ENCODE data around the gene PXMP2. TPM values are rescaled to one million over a fixed set of nuclear protein-coding genes. Genes with fewer than 3 reads are reported as not detected.

Gene PXMP2
- total RNA-seq, 1 donor from 2014 or later = 21.2 TPM

- DNase-seq = no peak
Observed at GRCh38 chr12:132695431-132695830, 8.0 kb downstream of the PXMP2 start.

DNA sequence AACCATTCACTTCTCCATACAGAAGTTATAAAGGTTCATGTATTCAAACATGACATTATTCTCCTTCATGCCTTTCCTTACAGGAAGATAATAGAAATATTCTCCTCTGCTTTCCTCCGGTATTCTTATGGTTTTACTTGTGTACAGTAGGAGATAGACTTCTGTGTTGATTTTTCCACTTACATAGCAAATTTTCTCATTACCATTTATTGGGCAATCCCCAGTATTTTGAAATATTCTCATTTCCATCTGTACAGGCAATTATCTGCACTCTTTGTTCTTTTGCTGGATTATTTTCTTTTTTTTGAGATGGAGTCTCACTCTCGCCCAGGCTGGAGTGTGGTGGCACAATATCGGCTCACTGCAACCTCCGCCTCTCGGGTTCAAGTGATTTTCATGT lies 11.0 kb downstream of the PXMP2 start:
- Histone ChIP-seq H3K4me1 (no peaks in the 10 kb centered on the region), H3K27ac (no peak overlapping the region), H3K4me3 (no peak overlapping the region), H3K27me3 (no peaks in the 10 kb centered on the region), H3K36me3 (peaks cover 9% of the 10 kb centered on the region), H3K9me3 (no peaks in the 10 kb centered on the region)
- DNase-seq (no peak), ATAC-seq (no peak)
- intact Hi-C loops (cut with DNase I) = no loop called here
- no peak for TF ChIP-seq CTCF (IDR thresholded peaks at IDR 0.05)

More at GRCh38 chr12:132695431-132695830, 8.0 kb downstream of the PXMP2 start:
- H3K27me3 ChIP-seq = no peaks in the 10 kb centered on the region
- ATAC-seq = no peak
- no peaks in the 10 kb centered on the region for H3K4me1 ChIP-seq
- H3K36me3 ChIP-seq = peaks cover 9% of the 10 kb centered on the region
- H3K4me3 ChIP-seq = no peak overlapping the region
- TF ChIP-seq CTCF (IDR thresholded peaks at IDR 0.05) = no peak
- H3K27ac ChIP-seq = no peak overlapping the region
- intact Hi-C loops (cut with DNase I) = no loop called here
- H3K9me3 ChIP-seq = no peaks in the 10 kb centered on the region

- Histone ChIP-seq H3K36me3 (peaks cover 9% of the 10 kb centered on the region), H3K4me3 (no peak overlapping the region), H3K4me1 (no peaks in the 10 kb centered on the region), H3K27me3 (no peaks in the 10 kb centered on the region), H3K9me3 (no peaks in the 10 kb centered on the region), H3K27ac (no peak overlapping the region)
- ATAC-seq = no peak
- TF ChIP-seq CTCF (IDR thresholded peaks at IDR 0.05) = no peak
- no peak for DNase-seq
- intact Hi-C loops (cut with DNase I) = no loop called here
Observed at GRCh38 chr12:132700212-132700822, 12.9 kb downstream of the PXMP2 start.

- Histone ChIP-seq H3K36me3 (no peaks in the 10 kb centered on the region), H3K9me3 (no peaks in the 10 kb centered on the region), H3K4me3 (no peak overlapping the region), H3K4me1 (no peaks in the 10 kb centered on the region), H3K27me3 (no peaks in the 10 kb centered on the region), H3K27ac (no peak overlapping the region)
- DNase-seq (no peak), ATAC-seq (peak; percentile 32)
- intact Hi-C loops (cut with DNase I) = no loop called here
- TF ChIP-seq CTCF (IDR thresholded peaks at IDR 0.05) = no peak
Observed at GRCh38 chr12:132702640-132703039, 15.3 kb downstream of the PXMP2 start.

GRCh38 chr12:132703641-132704040 lies 16.3 kb downstream of the PXMP2 start:
- no peak for TF ChIP-seq CTCF (IDR thresholded peaks at IDR 0.05)
- H3K36me3 ChIP-seq = no peaks in the 10 kb centered on the region
- H3K4me3 ChIP-seq = no peak overlapping the region
- no peak for DNase-seq
- ATAC-seq = peak; percentile 7
- intact Hi-C loops (cut with DNase I) = no loop called here
- no peaks in the 10 kb centered on the region for H3K27me3 ChIP-seq
- no peaks in the 10 kb centered on the region for H3K9me3 ChIP-seq
- H3K27ac ChIP-seq = no peak overlapping the region
- H3K4me1 ChIP-seq = no peaks in the 10 kb centered on the region

DNA sequence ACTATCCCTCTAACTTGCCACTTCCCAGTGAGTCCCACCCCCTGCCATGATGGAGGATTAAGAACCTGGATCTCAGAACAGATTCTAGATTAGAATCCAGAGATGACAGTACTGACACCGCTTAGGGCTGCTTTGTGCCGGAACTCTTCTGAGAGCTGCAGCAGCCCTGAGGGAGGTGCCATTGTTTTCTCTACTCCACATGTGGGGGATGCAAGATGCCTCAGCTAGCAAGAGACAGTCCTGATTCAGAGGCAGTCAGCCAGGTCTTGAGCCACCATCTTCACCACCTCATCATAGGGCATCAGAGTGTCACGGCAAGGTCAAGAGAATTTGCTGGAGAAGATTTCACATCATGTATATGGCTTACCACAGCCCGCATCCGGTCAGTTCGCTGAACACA lies 19.9 kb downstream of the PXMP2 start:
- intact Hi-C loops (cut with DNase I) = no loop called here
- Histone ChIP-seq H3K9me3 (no peaks in the 10 kb centered on the region), H3K4me1 (peaks cover 16% of the 10 kb centered on the region), H3K4me3 (no peak overlapping the region), H3K27ac (no peak overlapping the region), H3K36me3 (no peaks in the 10 kb centered on the region), H3K27me3 (no peaks in the 10 kb centered on the region)
- ATAC-seq (no peak), DNase-seq (no peak)
- TF ChIP-seq CTCF (IDR thresholded peaks at IDR 0.05) = no peak

All from upper lobe of right lung (tissue), 1 donor.